Loucy (cell line): ENCODE results near the gene RING1.
A peak's percentile ranks its signal among the peaks of the same experiment; 100 is the strongest.

Experiments used
- H2AFZ ChIP-seq: fragments of 200-600 bp; sonication (generic); 2 replicates; pipeline ENCODE4 v1.6.0; 2016; ENCODE audit warnings: antibody characterized with exemption, mild to moderate bottlenecking, low read length, moderate library complexity
- H3F3A ChIP-seq: fragments of 200-600 bp; 2 replicates; pipeline ENCODE4 v1.6.0; 2016; ENCODE audit warnings: antibody characterized with exemption, low read depth, mild to moderate bottlenecking
- H3K27me3 ChIP-seq: fragments of 200-600 bp; sonication (generic); 2 replicates; pipeline ENCODE4 v1.6.1; 2014; ENCODE audit warnings: low read length, mild to moderate bottlenecking; ENCODE audit not compliant: insufficient read depth, poor library complexity, severe bottlenecking
- H3K36me3 ChIP-seq: fragments of 200-600 bp; sonication (generic); 2 replicates; pipeline ENCODE4 v1.6.1; 2016; ENCODE audit warnings: low read length; ENCODE audit not compliant: insufficient read depth
- H3K4me1 ChIP-seq: fragments of 200-600 bp; sonication (generic); 2 replicates; pipeline ENCODE4 v1.5.1; 2014; ENCODE audit warnings: low read length, mild to moderate bottlenecking; ENCODE audit not compliant: insufficient read depth, poor library complexity, severe bottlenecking
- H3K4me2 ChIP-seq: fragments of 200-600 bp; sonication (generic); 2 replicates; pipeline ENCODE4 v1.6.0; 2014; ENCODE audit warnings: antibody characterized with exemption, low read length, low read depth, mild to moderate bottlenecking; ENCODE audit not compliant: poor library complexity, severe bottlenecking
- H3K4me3 ChIP-seq: fragments of 200-600 bp; sonication (generic); 2 replicates; pipeline ENCODE4 v1.5.1; 2014; ENCODE audit warnings: low read length, mild to moderate bottlenecking, mixed read lengths; ENCODE audit not compliant: poor library complexity, severe bottlenecking
- H3K79me2 ChIP-seq: fragments of 200-600 bp; sonication (generic); 2 replicates; pipeline ENCODE4 v1.6.1; 2014; ENCODE audit warnings: low read length; ENCODE audit not compliant: insufficient read depth
- H3K9ac ChIP-seq: fragments of 200-600 bp; sonication (generic); 2 replicates; pipeline ENCODE4 v1.6.0; 2014; ENCODE audit warnings: mild to moderate bottlenecking, low read depth, low read length, moderate library complexity; ENCODE audit not compliant: poor library complexity, severe bottlenecking
- H3K9me2 ChIP-seq: fragments of 200-600 bp; sonication (generic); replicated peaks from 2 replicates; pipeline ENCODE4 v1.6.1; 2016; ENCODE audit warnings: low read depth, low read length, mixed read lengths
- H3K9me3 ChIP-seq: fragments of 200-600 bp; sonication (generic); 2 replicates; pipeline ENCODE4 v1.6.1; 2014; ENCODE audit warnings: mild to moderate bottlenecking, antibody characterized with exemption, low read length, low read depth; ENCODE audit not compliant: insufficient read depth
- H4K20me1 ChIP-seq: fragments of 200-600 bp; sonication (generic); 2 replicates; pipeline ENCODE4 v1.6.0; 2014; ENCODE audit warnings: antibody characterized with exemption, low read length, mild to moderate bottlenecking; ENCODE audit not compliant: insufficient read depth, poor library complexity, severe bottlenecking
- EZH2phosphoT487 ChIP-seq: fragments of 200-600 bp; IDR thresholded peaks from 2 replicates; pipeline ENCODE4 v1.6.1; 2018; ENCODE audit warnings: antibody characterized with exemption, mild to moderate bottlenecking, moderate library complexity, borderline replicate concordance
- TF ChIP-seq, protein P1 (sequence below): fragments of 200-600 bp; sonication (generic); conservative IDR thresholded peaks from 2 replicates; pipeline ENCODE4 v1.5.1; 2014; ENCODE audit warnings: mild to moderate bottlenecking, antibody characterized with exemption, low read length

RING1 gene

DNA sequence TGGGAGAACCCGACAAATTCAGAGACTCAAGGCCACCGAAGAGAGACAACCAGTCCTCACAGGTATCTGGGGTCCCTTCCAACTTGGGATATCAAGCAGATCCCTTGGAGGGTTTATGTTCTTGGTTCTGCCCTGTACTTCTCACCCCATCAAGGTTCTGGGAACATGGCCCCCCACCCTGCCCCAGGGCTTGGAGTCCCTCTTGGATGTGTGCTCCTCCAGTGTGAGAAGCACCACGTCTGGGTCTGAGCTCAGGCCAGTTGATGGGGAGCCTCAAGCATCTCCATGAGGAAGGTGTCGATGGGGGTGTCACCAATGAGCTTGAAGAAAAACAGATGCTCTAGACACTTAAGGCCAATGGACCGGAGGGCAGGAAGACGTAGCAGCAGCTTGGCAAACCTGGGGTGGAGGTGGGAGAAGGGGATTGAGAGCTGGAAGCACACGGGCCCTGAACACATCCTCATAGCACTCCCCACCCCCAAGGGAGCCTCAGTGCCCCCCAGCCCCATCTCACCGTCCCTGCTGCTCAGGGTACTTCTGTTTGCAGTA, 13.8 kb upstream of the RING1 start:
- Histone ChIP-seq H3K36me3 (peaks cover 32% of the 10 kb centered on the region; the same call in 1 of the 2 replicates), H3K4me3 (no peak overlapping the region), H3K9me2 (no peaks in the 10 kb centered on the region), H3K27me3 (no peaks in the 10 kb centered on the region), H2AFZ (no peak overlapping the region), H3K4me1 (peaks cover 25% of the 10 kb centered on the region), H3F3A (0 out of 2 replicates have a peak, but pooled peaks cover 3% of the 10 kb centered on the region), H3K4me2 (no peak overlapping the region), H4K20me1 (peaks cover 33% of the 10 kb centered on the region), H3K79me2 (peaks cover 33% of the 10 kb centered on the region), H3K9me3 (no peaks in the 10 kb centered on the region), H3K9ac (no peak overlapping the region)
- TF ChIP-seq EZH2phosphoT487: no peak
- TF ChIP-seq, protein P1, sequence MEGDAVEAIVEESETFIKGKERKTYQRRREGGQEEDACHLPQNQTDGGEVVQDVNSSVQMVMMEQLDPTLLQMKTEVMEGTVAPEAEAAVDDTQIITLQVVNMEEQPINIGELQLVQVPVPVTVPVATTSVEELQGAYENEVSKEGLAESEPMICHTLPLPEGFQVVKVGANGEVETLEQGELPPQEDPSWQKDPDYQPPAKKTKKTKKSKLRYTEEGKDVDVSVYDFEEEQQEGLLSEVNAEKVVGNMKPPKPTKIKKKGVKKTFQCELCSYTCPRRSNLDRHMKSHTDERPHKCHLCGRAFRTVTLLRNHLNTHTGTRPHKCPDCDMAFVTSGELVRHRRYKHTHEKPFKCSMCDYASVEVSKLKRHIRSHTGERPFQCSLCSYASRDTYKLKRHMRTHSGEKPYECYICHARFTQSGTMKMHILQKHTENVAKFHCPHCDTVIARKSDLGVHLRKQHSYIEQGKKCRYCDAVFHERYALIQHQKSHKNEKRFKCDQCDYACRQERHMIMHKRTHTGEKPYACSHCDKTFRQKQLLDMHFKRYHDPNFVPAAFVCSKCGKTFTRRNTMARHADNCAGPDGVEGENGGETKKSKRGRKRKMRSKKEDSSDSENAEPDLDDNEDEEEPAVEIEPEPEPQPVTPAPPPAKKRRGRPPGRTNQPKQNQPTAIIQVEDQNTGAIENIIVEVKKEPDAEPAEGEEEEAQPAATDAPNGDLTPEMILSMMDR: no peak

DNA sequence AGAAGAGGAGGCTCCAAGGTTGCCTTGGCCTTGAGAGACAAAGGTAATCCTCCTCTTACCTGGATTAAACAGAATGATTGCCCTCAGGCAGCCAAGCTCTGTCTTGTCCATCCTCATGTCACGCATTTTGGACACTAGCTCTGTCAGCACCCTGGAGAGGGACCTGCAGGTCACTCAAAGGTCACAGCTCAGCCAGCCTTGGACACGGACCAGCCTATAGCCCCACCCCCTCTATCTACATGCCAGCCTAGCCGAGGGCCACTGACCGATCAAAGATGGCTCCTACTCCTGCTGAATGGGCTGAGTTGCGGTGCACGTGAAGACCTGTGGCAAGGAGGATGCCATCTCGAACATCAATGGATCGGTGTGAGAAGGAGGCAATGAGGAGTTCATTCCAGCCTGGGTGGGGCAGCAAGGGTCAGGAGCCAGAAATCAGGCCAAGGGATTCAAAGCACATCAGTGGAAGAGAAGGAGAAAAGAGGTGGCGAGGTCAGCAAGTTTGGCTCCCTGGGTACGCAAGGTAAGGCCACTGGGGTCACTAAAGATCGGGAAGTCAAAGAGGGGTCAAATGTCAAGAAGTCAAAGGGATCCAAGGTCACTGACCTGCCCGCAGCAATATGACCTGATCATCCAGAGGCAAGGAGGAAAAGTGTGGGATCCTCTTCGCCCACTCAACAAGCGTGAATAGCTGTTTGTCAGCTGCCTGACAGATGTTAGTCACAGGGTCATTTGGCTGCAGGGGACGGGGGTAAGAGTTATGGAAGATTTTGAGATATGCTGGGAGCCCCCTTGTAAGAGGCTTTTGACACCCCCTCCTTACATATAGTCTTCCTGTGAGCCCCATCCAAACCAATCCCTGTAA, 12.8 kb upstream of the RING1 start:
- H3K79me2 ChIP-seq: peaks cover 42% of the 10 kb centered on the region
- H3K27me3 ChIP-seq: no peaks in the 10 kb centered on the region
- H3K9me3 ChIP-seq: no peaks in the 10 kb centered on the region
- no peak overlapping the region for H2AFZ ChIP-seq
- H3K9ac ChIP-seq: no peak overlapping the region
- no peaks in the 10 kb centered on the region for H3K9me2 ChIP-seq
- H3K36me3 ChIP-seq: peaks cover 32% of the 10 kb centered on the region; the same call in 1 of the 2 replicates
- TF ChIP-seq EZH2phosphoT487: no peak
- TF ChIP-seq, protein P1: no peak
- H3K4me1 ChIP-seq: peaks cover 27% of the 10 kb centered on the region
- H3K4me3 ChIP-seq: no peak overlapping the region
- H4K20me1 ChIP-seq: peaks cover 35% of the 10 kb centered on the region
- 0 out of 2 replicates have a peak, but pooled peaks cover 3% of the 10 kb centered on the region for H3F3A ChIP-seq
- H3K4me2 ChIP-seq: no peak overlapping the region

DNA sequence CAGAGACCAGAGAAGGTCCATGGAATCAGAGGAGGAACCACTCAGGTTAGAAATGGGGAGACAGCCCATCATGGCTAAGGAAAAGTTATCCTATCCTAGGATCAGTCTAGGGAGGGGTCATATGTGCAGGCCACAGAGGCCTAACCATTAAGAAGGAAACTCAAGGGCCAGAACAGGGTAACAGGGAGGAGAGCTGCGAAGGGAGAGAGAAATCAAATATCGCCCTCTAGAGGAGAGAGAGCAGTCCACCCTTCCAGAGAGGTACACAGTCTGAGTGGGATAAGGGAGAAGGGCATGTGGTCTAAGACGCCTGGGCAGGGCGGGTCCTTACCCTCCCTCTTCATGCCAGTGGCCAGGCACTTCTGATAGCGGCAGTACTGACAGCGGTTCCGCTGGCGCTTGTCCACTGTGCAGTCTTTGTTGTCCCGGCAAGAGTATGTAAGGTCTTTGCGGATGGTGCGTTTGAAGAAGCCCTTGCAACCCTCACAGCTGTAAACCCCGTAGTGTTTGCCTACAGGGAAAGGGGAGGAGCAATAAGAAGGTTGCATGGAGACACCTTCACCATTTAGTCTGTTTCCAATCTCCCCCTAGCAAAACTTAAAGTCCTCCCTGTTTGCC, 10.8 kb upstream of the RING1 start:
- no peaks in the 10 kb centered on the region for H3K9me3 ChIP-seq
- 0 out of 2 replicates have a peak, but pooled peaks cover 3% of the 10 kb centered on the region for H3F3A ChIP-seq
- peaks cover 36% of the 10 kb centered on the region; the same call in 1 of the 2 replicates for H3K36me3 ChIP-seq
- H3K27me3 ChIP-seq: no peaks in the 10 kb centered on the region
- peaks cover 39% of the 10 kb centered on the region for H3K4me1 ChIP-seq
- no peak overlapping the region for H2AFZ ChIP-seq
- H3K4me3 ChIP-seq: peak overlapping the region; percentile 50
- H3K9me2 ChIP-seq: no peaks in the 10 kb centered on the region
- TF ChIP-seq EZH2phosphoT487: no peak
- TF ChIP-seq, protein P1: peak; percentile 86
- peak overlapping the region; percentile 87 for H3K9ac ChIP-seq
- H3K79me2 ChIP-seq: peaks cover 61% of the 10 kb centered on the region
- peaks cover 49% of the 10 kb centered on the region for H4K20me1 ChIP-seq
- H3K4me2 ChIP-seq: peak overlapping the region; percentile 99
